ENCODE data around the gene C5orf52. TPM values are rescaled to one million over a fixed set of nuclear protein-coding genes. Genes with fewer than 3 reads are reported as not detected.

C5orf52 gene
- total and polyA plus RNA-seq, 2 experiments from 2014 or later: not detected

DNA sequence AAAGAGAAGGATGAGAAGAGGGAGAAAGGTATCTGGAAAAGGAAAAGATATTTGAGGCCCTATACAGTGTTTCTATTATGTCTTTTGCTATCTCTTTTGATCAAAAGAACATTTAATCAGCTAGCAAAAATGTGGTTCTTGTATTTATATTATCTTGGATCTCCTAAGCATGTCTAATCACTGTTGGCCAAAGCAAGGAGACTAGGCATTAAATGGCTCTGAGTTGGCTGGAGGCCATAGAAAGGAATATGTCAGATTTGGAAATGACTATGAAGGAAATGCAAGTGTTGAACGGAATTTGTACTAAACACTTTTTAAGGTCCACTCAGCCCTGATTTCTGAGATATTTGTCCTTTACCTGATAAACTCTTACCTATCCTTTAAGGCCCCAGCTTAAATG, 37.5 kb downstream of the C5orf52 start:
- Histone ChIP-seq H3K4me2 (no peak overlapping the region), H3K27me3 (ENCODE audit: insufficient read depth) (no peaks in the 10 kb centered on the region), H3K4me3 (no peak overlapping the region), H3K27ac (ENCODE audit: low read depth) (no peak overlapping the region), H4K20me1 (replicated peaks; ENCODE audit: insufficient read depth) (no peaks in the 10 kb centered on the region), H3K4me1 (ENCODE audit: insufficient read depth) (no peaks in the 10 kb centered on the region), H3K79me2 (replicated peaks; ENCODE audit: insufficient read depth) (no peaks in the 10 kb centered on the region), H3K36me3 (ENCODE audit: insufficient read depth) (no peaks in the 10 kb centered on the region), H3K9me2 (ENCODE audit: insufficient read depth) (no peaks in the 10 kb centered on the region), H2AFZ (no peak overlapping the region), H3F3A (replicated peaks; ENCODE audit: low read depth) (no peaks in the 10 kb centered on the region)
- ATAC-seq (no peak), DNase-seq (ENCODE audit: low spot score) (no peak)
- Mint-ChIP-seq H3K36me3 (ENCODE audit: low read depth) (no peaks in the 10 kb centered on the region), H3K4me1 (no peaks in the 10 kb centered on the region), H3K9me3 (no peaks in the 10 kb centered on the region), H3K4me3 (no peak overlapping the region), H3K27ac (no peak overlapping the region), H3K27me3 (ENCODE audit: insufficient read depth, low read depth, poor library complexity) (peaks cover 2% of the 10 kb centered on the region)
- no peak for TF ChIP-seq POLR2AphosphoS5 (IDR thresholded peaks at IDR 0.05; ENCODE audit: low read depth)
- TF ChIP-seq, protein P1, sequence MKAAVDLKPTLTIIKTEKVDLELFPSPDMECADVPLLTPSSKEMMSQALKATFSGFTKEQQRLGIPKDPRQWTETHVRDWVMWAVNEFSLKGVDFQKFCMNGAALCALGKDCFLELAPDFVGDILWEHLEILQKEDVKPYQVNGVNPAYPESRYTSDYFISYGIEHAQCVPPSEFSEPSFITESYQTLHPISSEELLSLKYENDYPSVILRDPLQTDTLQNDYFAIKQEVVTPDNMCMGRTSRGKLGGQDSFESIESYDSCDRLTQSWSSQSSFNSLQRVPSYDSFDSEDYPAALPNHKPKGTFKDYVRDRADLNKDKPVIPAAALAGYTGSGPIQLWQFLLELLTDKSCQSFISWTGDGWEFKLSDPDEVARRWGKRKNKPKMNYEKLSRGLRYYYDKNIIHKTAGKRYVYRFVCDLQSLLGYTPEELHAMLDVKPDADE (IDR thresholded peaks at IDR 0.05): no peak
- no peak for TF ChIP-seq ZNF114 (CRISPR knock-in tag; IDR thresholded peaks at IDR 0.05)
- TF ChIP-seq JUNB (IDR thresholded peaks at IDR 0.05; ENCODE audit: unreplicated experiment): no peak
- TF ChIP-seq, protein P2, sequence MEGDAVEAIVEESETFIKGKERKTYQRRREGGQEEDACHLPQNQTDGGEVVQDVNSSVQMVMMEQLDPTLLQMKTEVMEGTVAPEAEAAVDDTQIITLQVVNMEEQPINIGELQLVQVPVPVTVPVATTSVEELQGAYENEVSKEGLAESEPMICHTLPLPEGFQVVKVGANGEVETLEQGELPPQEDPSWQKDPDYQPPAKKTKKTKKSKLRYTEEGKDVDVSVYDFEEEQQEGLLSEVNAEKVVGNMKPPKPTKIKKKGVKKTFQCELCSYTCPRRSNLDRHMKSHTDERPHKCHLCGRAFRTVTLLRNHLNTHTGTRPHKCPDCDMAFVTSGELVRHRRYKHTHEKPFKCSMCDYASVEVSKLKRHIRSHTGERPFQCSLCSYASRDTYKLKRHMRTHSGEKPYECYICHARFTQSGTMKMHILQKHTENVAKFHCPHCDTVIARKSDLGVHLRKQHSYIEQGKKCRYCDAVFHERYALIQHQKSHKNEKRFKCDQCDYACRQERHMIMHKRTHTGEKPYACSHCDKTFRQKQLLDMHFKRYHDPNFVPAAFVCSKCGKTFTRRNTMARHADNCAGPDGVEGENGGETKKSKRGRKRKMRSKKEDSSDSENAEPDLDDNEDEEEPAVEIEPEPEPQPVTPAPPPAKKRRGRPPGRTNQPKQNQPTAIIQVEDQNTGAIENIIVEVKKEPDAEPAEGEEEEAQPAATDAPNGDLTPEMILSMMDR (conservative IDR thresholded peaks at IDR 0.05; ENCODE audit: low read depth in 2 of 2): no peak
- TF ChIP-seq ZNF331 (CRISPR knock-in tag; IDR thresholded peaks at IDR 0.05; ENCODE audit: low read depth): no peak
- no peak for TF ChIP-seq EZH2 (IDR thresholded peaks at IDR 0.05; ENCODE audit: low read depth, unreplicated experiment)
- no peak for TF ChIP-seq CREB1 (CRISPR knock-in tag; IDR thresholded peaks at IDR 0.05; ENCODE audit: low read depth)
- TF ChIP-seq, protein P3, sequence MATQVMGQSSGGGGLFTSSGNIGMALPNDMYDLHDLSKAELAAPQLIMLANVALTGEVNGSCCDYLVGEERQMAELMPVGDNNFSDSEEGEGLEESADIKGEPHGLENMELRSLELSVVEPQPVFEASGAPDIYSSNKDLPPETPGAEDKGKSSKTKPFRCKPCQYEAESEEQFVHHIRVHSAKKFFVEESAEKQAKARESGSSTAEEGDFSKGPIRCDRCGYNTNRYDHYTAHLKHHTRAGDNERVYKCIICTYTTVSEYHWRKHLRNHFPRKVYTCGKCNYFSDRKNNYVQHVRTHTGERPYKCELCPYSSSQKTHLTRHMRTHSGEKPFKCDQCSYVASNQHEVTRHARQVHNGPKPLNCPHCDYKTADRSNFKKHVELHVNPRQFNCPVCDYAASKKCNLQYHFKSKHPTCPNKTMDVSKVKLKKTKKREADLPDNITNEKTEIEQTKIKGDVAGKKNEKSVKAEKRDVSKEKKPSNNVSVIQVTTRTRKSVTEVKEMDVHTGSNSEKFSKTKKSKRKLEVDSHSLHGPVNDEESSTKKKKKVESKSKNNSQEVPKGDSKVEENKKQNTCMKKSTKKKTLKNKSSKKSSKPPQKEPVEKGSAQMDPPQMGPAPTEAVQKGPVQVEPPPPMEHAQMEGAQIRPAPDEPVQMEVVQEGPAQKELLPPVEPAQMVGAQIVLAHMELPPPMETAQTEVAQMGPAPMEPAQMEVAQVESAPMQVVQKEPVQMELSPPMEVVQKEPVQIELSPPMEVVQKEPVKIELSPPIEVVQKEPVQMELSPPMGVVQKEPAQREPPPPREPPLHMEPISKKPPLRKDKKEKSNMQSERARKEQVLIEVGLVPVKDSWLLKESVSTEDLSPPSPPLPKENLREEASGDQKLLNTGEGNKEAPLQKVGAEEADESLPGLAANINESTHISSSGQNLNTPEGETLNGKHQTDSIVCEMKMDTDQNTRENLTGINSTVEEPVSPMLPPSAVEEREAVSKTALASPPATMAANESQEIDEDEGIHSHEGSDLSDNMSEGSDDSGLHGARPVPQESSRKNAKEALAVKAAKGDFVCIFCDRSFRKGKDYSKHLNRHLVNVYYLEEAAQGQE (IDR thresholded peaks at IDR 0.05; ENCODE audit: unreplicated experiment): no peak
- TF ChIP-seq STAT1 (IDR thresholded peaks at IDR 0.05; ENCODE audit: unreplicated experiment): no peak
- TF ChIP-seq, protein P4, sequence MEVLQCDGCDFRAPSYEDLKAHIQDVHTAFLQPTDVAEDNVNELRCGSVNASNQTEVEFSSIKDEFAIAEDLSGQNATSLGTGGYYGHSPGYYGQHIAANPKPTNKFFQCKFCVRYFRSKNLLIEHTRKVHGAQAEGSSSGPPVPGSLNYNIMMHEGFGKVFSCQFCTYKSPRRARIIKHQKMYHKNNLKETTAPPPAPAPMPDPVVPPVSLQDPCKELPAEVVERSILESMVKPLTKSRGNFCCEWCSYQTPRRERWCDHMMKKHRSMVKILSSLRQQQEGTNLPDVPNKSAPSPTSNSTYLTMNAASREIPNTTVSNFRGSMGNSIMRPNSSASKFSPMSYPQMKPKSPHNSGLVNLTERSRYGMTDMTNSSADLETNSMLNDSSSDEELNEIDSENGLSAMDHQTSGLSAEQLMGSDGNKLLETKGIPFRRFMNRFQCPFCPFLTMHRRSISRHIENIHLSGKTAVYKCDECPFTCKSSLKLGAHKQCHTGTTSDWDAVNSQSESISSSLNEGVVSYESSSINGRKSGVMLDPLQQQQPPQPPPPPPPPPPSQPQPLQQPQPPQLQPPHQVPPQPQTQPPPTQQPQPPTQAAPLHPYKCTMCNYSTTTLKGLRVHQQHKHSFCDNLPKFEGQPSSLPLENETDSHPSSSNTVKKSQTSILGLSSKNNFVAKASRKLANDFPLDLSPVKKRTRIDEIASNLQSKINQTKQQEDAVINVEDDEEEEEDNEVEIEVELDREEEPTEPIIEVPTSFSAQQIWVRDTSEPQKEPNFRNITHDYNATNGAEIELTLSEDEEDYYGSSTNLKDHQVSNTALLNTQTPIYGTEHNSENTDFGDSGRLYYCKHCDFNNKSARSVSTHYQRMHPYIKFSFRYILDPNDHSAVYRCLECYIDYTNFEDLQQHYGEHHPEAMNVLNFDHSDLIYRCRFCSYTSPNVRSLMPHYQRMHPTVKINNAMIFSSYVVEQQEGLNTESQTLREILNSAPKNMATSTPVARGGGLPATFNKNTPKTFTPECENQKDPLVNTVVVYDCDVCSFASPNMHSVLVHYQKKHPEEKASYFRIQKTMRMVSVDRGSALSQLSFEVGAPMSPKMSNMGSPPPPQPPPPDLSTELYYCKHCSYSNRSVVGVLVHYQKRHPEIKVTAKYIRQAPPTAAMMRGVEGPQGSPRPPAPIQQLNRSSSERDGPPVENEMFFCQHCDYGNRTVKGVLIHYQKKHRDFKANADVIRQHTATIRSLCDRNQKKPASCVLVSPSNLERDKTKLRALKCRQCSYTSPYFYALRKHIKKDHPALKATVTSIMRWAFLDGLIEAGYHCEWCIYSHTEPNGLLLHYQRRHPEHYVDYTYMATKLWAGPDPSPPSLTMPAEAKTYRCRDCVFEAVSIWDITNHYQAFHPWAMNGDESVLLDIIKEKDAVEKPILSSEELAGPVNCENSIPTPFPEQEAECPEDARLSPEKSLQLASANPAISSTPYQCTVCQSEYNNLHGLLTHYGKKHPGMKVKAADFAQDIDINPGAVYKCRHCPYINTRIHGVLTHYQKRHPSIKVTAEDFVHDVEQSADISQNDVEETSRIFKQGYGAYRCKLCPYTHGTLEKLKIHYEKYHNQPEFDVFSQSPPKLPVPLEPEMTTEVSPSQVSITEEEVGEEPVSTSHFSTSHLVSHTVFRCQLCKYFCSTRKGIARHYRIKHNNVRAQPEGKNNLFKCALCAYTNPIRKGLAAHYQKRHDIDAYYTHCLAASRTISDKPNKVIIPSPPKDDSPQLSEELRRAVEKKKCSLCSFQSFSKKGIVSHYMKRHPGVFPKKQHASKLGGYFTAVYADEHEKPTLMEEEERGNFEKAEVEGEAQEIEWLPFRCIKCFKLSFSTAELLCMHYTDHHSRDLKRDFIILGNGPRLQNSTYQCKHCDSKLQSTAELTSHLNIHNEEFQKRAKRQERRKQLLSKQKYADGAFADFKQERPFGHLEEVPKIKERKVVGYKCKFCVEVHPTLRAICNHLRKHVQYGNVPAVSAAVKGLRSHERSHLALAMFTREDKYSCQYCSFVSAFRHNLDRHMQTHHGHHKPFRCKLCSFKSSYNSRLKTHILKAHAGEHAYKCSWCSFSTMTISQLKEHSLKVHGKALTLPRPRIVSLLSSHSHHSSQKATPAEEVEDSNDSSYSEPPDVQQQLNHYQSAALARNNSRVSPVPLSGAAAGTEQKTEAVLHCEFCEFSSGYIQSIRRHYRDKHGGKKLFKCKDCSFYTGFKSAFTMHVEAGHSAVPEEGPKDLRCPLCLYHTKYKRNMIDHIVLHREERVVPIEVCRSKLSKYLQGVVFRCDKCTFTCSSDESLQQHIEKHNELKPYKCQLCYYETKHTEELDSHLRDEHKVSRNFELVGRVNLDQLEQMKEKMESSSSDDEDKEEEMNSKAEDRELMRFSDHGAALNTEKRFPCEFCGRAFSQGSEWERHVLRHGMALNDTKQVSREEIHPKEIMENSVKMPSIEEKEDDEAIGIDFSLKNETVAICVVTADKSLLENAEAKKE (CRISPR knock-in tag; IDR thresholded peaks at IDR 0.05): no peak
- TF ChIP-seq NANOG (IDR thresholded peaks at IDR 0.05; ENCODE audit: borderline replicate concordance): no peak
- TF ChIP-seq EZH2phosphoT487 (IDR thresholded peaks at IDR 0.05; ENCODE audit: unreplicated experiment): no peak

All from GM23338 (cell line).